HG02798 (cell line): ENCODE results near the gene KRTAP5-3.

Experiments
- ATAC-seq: cut with Tn5 transposase; IDR thresholded peaks from one replicate; pipeline ENCODE4 v1.9.1; 2021; ENCODE audit warnings: mild to moderate bottlenecking; ENCODE audit not compliant: unreplicated experiment, poor library complexity

Gene KRTAP5-3

GRCh38 chr11:1644601-1645356, 36.5 kb upstream of the KRTAP5-3 start:
- no peak for ATAC-seq

- ATAC-seq = no peak
Measured at GRCh38 chr11:1643146-1643690, 35.0 kb upstream of the KRTAP5-3 start.

GRCh38 chr11:1642288-1643145, 34.3 kb upstream of the KRTAP5-3 start:
- no peak for ATAC-seq

GRCh38 chr11:1641096-1641495, 32.8 kb upstream of the KRTAP5-3 start:
- no peak for ATAC-seq

- ATAC-seq = no peak
Measured at GRCh38 chr11:1640076-1640946, 32.0 kb upstream of the KRTAP5-3 start.

- no peak for ATAC-seq
Measured at GRCh38 chr11:1639666-1640065, 31.4 kb upstream of the KRTAP5-3 start.

- ATAC-seq = no peak
Measured at GRCh38 chr11:1639102-1639620, 30.9 kb upstream of the KRTAP5-3 start.

GRCh38 chr11:1638344-1638743, 30.1 kb upstream of the KRTAP5-3 start:
- ATAC-seq = no peak

- ATAC-seq = no peak
Measured at GRCh38 chr11:1637628-1638027, 29.4 kb upstream of the KRTAP5-3 start.

- no peak for ATAC-seq
Measured at GRCh38 chr11:1636291-1636950, 28.2 kb upstream of the KRTAP5-3 start.

GRCh38 chr11:1633864-1634263, 25.6 kb upstream of the KRTAP5-3 start:
- ATAC-seq = no peak

- ATAC-seq = no peak
Measured at GRCh38 chr11:1632053-1632714, 23.9 kb upstream of the KRTAP5-3 start.

- no peak for ATAC-seq
Measured at GRCh38 chr11:1631066-1631568, 22.9 kb upstream of the KRTAP5-3 start.

GRCh38 chr11:1630271-1630670, 22.0 kb upstream of the KRTAP5-3 start:
- no peak for ATAC-seq

GRCh38 chr11:1629326-1630185, 21.3 kb upstream of the KRTAP5-3 start, which contains the start of gene KRTAP5-5:
TSS of gene KRTAP5-5 (plus strand) at chr11:1629775. CDS start at chr11:1629841, 66 bp downstream.
- ATAC-seq = no peak

- no peak for ATAC-seq
Measured at GRCh38 chr11:1628506-1629325, 20.5 kb upstream of the KRTAP5-3 start.

GRCh38 chr11:1625541-1625940, 17.3 kb upstream of the KRTAP5-3 start:
- no peak for ATAC-seq
